A549 (cell line): ENCODE measurements around the gene SLC39A3. TPM values are rescaled to one million over a fixed set of nuclear protein-coding genes. Genes with fewer than 3 reads are reported as not detected.

ENCODE experiments used
- ATAC-seq, 2 experiments: fragments of 200-7000 bp in 1 of 2; fragments of >200 bp in 1 of 2; cut with Nextera tagmentation in 1 of 2; cut with Tn5 transposase in 1 of 2; 3 replicates each; pipeline versions ENCODE4 v1.8.0 to v1.9.1; 2018 to 2020; ENCODE audit warnings: mild to moderate bottlenecking in 1 of 2, moderate library complexity in 1 of 2
- CTCF ChIA-PET: fragments of 300-600 bp; sonication (Branson Sonifier 250); formaldehyde crosslinking; extraction: SDS; loops from one replicate; lab custom pipeline; 2021; ENCODE audit warnings: antibody characterized with exemption, inconsistent platforms; lab: Yijun Ruan, JAX
- POLR2A ChIA-PET: fragments of 350-600 bp; formaldehyde crosslinking; extraction: SDS; loops from one replicate; lab custom pipeline; 2021; ENCODE audit warnings: antibody characterized with exemption, inconsistent platforms; lab: Yijun Ruan, JAX
- DNase-seq, 2 experiments: peaks; one replicate each; pipeline versions ENCODE4 v3.0.0 to v3.0.0-alpha.2; 2011 to 2016; ENCODE audit warnings: low read depth in 1 of 2, low spot score in 1 of 2
- FAIRE-seq: peaks from 2 replicates; lab custom pipeline; 2011; peaks lifted over from hg19 to GRCh38; lab: Jason Lieb, UNC
- H3K27ac ChIP-seq, 2 experiments: fragments of >200 bp; sonication (Bioruptor Twin); formaldehyde crosslinking; 3 replicates each; pipeline ENCODE4 v1.5.1; 2016 to 2017
- H3K4me1 ChIP-seq: fragments of >200 bp; sonication (Bioruptor Twin); formaldehyde crosslinking; 3 replicates; pipeline ENCODE4 v1.6.1; 2016
- H3K4me2 ChIP-seq: fragments of >200 bp; sonication (Bioruptor Twin); formaldehyde crosslinking; 3 replicates; pipeline ENCODE4 v1.6.1; 2016
- H3K4me3 ChIP-seq: fragments of >200 bp; sonication (Bioruptor Twin); formaldehyde crosslinking; 3 replicates; pipeline ENCODE4 v1.5.1; 2016
- H3K9me3 ChIP-seq: fragments of >200 bp; sonication (Bioruptor Twin); formaldehyde crosslinking; 3 replicates; pipeline ENCODE4 v1.6.1; 2016
- BCL3 ChIP-seq: fragments of >200 bp; sonication (Bioruptor Twin); formaldehyde crosslinking; IDR thresholded peaks from 3 replicates; pipeline ENCODE4 v1.6.1; 2016
- BHLHE40 ChIP-seq: IDR thresholded peaks from 2 replicates; pipeline ENCODE4 v1.6.1; 2012; ENCODE audit warnings: low read depth, low read length, inconsistent platforms
- CBX2 ChIP-seq: fragments of 200-600 bp; sonication (generic); IDR thresholded peaks from 2 replicates; pipeline ENCODE4 v1.6.1; 2016; ENCODE audit warnings: low read depth, mild to moderate bottlenecking, borderline replicate concordance
- CEBPB ChIP-seq, 2 experiments: fragments of >200 bp in 1 of 2; sonication (Bioruptor Twin) in 1 of 2; formaldehyde crosslinking in 1 of 2; IDR thresholded peaks; 2 replicates each; pipeline ENCODE4 v1.6.1; 2012 to 2016
- E2F6 ChIP-seq: IDR thresholded peaks from 2 replicates; pipeline ENCODE4 v1.6.1; 2012; ENCODE audit warnings: low read depth, borderline replicate concordance
- EHF ChIP-seq: fragments of 250-450 bp; sonication (Bioruptor Pico); IDR thresholded peaks from 2 replicates; pipeline ENCODE4 v1.5.0; 2020; ENCODE audit warnings: mild to moderate bottlenecking
- ELK1 ChIP-seq: fragments of 150-350 bp; IDR thresholded peaks from 2 replicates; pipeline ENCODE4 v1.6.1; 2014; ENCODE audit warnings: low read depth, mild to moderate bottlenecking, low read length
- EP300 ChIP-seq, 2 experiments: fragments of >200 bp; sonication (Bioruptor Twin); formaldehyde crosslinking; IDR thresholded peaks; 2 replicates in 1 of 2; 3 replicates in 1 of 2; pipeline ENCODE4 v1.6.1; 2016 to 2017
- FOXS1 ChIP-seq: fragments of 250-450 bp; sonication (Bioruptor Pico); IDR thresholded peaks from 2 replicates; pipeline ENCODE4 v1.5.0; 2020; ENCODE audit warnings: mild to moderate bottlenecking, moderate library complexity
- GATA3 ChIP-seq: IDR thresholded peaks from 2 replicates; pipeline ENCODE4 v1.6.1; 2012; ENCODE audit warnings: borderline replicate concordance
- HEYL ChIP-seq: fragments of 250-450 bp; sonication (Bioruptor Pico); IDR thresholded peaks from 2 replicates; pipeline ENCODE4 v1.8.0; 2021; ENCODE audit warnings: mild to moderate bottlenecking, moderate library complexity
- HMGXB4 ChIP-seq: fragments of 250-450 bp; sonication (Bioruptor Pico); IDR thresholded peaks from 2 replicates; pipeline ENCODE4 v1.5.0; 2021; ENCODE audit warnings: mild to moderate bottlenecking, moderate library complexity, borderline replicate concordance
- HOXA7 ChIP-seq: fragments of 250-450 bp; sonication (Bioruptor Pico); IDR thresholded peaks from 2 replicates; pipeline ENCODE4 v1.5.0; 2020; ENCODE audit warnings: mild to moderate bottlenecking, moderate library complexity
- HOXB5 ChIP-seq: fragments of 250-450 bp; sonication (Bioruptor Pico); IDR thresholded peaks from 2 replicates; pipeline ENCODE4 v1.5.0; 2020; ENCODE audit warnings: mild to moderate bottlenecking, moderate library complexity
- KDM5A ChIP-seq: fragments of 200-600 bp; sonication (generic); IDR thresholded peaks from 2 replicates; pipeline ENCODE4 v1.6.1; 2016; ENCODE audit warnings: antibody characterized with exemption, mild to moderate bottlenecking
- MAX ChIP-seq: IDR thresholded peaks from 2 replicates; pipeline ENCODE4 v1.6.1; 2012
- MAZ ChIP-seq: fragments of 150-350 bp; IDR thresholded peaks from 2 replicates; pipeline ENCODE4 v1.6.1; 2014; ENCODE audit warnings: antibody characterized with exemption, low read depth, low read length, borderline replicate concordance
- NFE2L2 ChIP-seq: fragments of 150-350 bp; conservative IDR thresholded peaks from 2 replicates; pipeline ENCODE4 v1.6.1; 2014; ENCODE audit warnings: low read length
- POLR2A ChIP-seq: IDR thresholded peaks from 2 replicates; pipeline ENCODE4 v1.6.1; 2012; ENCODE audit warnings: mild to moderate bottlenecking, low read length
- RAD21 ChIP-seq, 2 experiments: fragments of >200 bp in 1 of 2; sonication (Bioruptor Twin) in 1 of 2; formaldehyde crosslinking in 1 of 2; IDR thresholded peaks in 1 of 2; conservative IDR thresholded peaks in 1 of 2; 2 replicates in 1 of 2; 3 replicates in 1 of 2; pipeline ENCODE4 v1.6.1; 2012 to 2018; ENCODE audit warnings: inconsistent platforms in 1 of 2
- RFX5 ChIP-seq: fragments of 450-650 bp; IDR thresholded peaks from 2 replicates; pipeline ENCODE4 v1.7.1; 2014; ENCODE audit warnings: antibody characterized with exemption, mild to moderate bottlenecking, moderate library complexity
- RNF2 ChIP-seq: fragments of 200-600 bp; sonication (generic); IDR thresholded peaks from 2 replicates; pipeline ENCODE4 v1.6.1; 2016; ENCODE audit warnings: low read depth, mild to moderate bottlenecking, antibody characterized with exemption, moderate library complexity, borderline replicate concordance
- SMC3 ChIP-seq: fragments of >200 bp; sonication (Bioruptor Twin); formaldehyde crosslinking; IDR thresholded peaks from 3 replicates; pipeline ENCODE4 v1.6.1; 2018; ENCODE audit warnings: inconsistent platforms
- TFCP2L1 ChIP-seq: fragments of 250-450 bp; sonication (Bioruptor Pico); IDR thresholded peaks from 2 replicates; pipeline ENCODE4 v1.5.0; 2021; ENCODE audit warnings: mild to moderate bottlenecking
- ZFP36 ChIP-seq: fragments of 450-650 bp; IDR thresholded peaks from 2 replicates; pipeline ENCODE4 v1.6.1; 2014; ENCODE audit warnings: borderline replicate concordance; ENCODE audit not compliant: partially characterized antibody
- WGBS: methylation state at CpG from one replicate; pipeline ENCODE4 v1.1.6; 2017; ENCODE audit errors: missing lambda C conversion rate; 5-methylcytosine and 5-hydroxymethylcytosine counted together
- polyA plus RNA-seq, 4 experiments: library from polyadenylated mRNA; depleted of rRNA in 3 of 4; stranded (reverse); fragments of >200 nt; fragmentation: RNase III in 1 of 4; extraction: RNeasy Plus Mini Kit Qiagen cat#74134 plus additional on column Dnase treatment in 1 of 4; gene quantifications; 2 replicates in 3 of 4; 3 replicates in 1 of 4; pipeline ENCODE4 v1.2.3, GENCODE V29; 2011 to 2017

The SLC39A3 gene
- polyA plus RNA-seq, 2 of the 4 experiments (the other 2 are of a cell fraction), result 28.3 to 29.6 TPM

- no peak for FAIRE-seq
These were observed 6.9 kb downstream of the SLC39A3 start for GRCh38 chr19:2732883-2733282.

GRCh38 chr19:2732157-2732725 lies 7.6 kb downstream of the SLC39A3 start:
- no peak for ATAC-seq
- WGBS, result 91% methylated on average over 9 of the region's 33 CpGs
- H3K9me3 ChIP-seq, result no peaks in the 10 kb centered on the region
- no peak for DNase-seq
- FAIRE-seq, result no peak
- H3K4me3 ChIP-seq, result no peak overlapping the region
- H3K4me1 ChIP-seq, result no peaks in the 10 kb centered on the region
- TF ChIP-seq SMC3 (no peak), HOXA7 (CRISPR knock-in tag) (no peak), RAD21 (conservative IDR thresholded peaks at IDR 0.05 in 1 of 2, IDR thresholded peaks at IDR 0.05 in 1 of 2) (no peak), ELK1 (no peak), ZFP36 (no peak)
- TF ChIP-seq, all 56 proteins: peak for 0
- CTCF ChIA-PET, result no interaction called here
- POLR2A ChIA-PET, result no interaction called here
- no peak overlapping the region for H3K27ac ChIP-seq
- H3K4me2 ChIP-seq, result no peak overlapping the region

More at GRCh38 chr19:2732883-2733282, 6.9 kb downstream of the SLC39A3 start:
- ATAC-seq (no peak), DNase-seq (no peak)
- TF ChIP-seq HEYL (CRISPR knock-in tag), result no peak
- TF ChIP-seq CEBPB (IDR thresholded peaks at IDR 0.05), result no peak
- no peak for TF ChIP-seq RFX5
- TF ChIP-seq HOXB5, result no peak
- no peak for TF ChIP-seq NFE2L2
- no peak overlapping the region for H3K4me2 ChIP-seq
- WGBS, result 96% methylated on average over 20 of the region's 38 CpGs
- no peak overlapping the region for H3K27ac ChIP-seq
- POLR2A ChIA-PET, result no interaction called here
- CTCF ChIA-PET, result no interaction called here
- H3K4me3 ChIP-seq, result no peak overlapping the region
- no peaks in the 10 kb centered on the region for H3K9me3 ChIP-seq
- H3K4me1 ChIP-seq, result no peaks in the 10 kb centered on the region

GRCh38 chr19:2731181-2731995 lies 8.4 kb downstream of the SLC39A3 start:
- ChIA-PET POLR2A (no interaction called here), CTCF (interaction anchor here (0.6 kb wide), 1 partner anchor 38 kb away, joined by 3 read pairs; no protein-coding TSS in a partner anchor)
- no peaks in the 10 kb centered on the region for H3K4me1 ChIP-seq
- no peak for DNase-seq
- no peak for FAIRE-seq
- H3K4me2 ChIP-seq, result no peak overlapping the region
- H3K27ac ChIP-seq, result no peak overlapping the region
- WGBS, result 78% methylated on average over 8 of the region's 41 CpGs
- H3K4me3 ChIP-seq, result no peak overlapping the region
- TF ChIP-seq POLR2A, result no peak
- no peak for TF ChIP-seq RNF2
- no peak for TF ChIP-seq HOXA7 (CRISPR knock-in tag)
- no peak for TF ChIP-seq CBX2
- TF ChIP-seq E2F6, result no peak
- TF ChIP-seq CEBPB (IDR thresholded peaks at IDR 0.05), result no peak
- no peak for TF ChIP-seq BCL3
- no peak for TF ChIP-seq NFE2L2
- TF ChIP-seq EP300 (IDR thresholded peaks at IDR 0.05), result no peak
- TF ChIP-seq ZFP36, result no peak
- no peak for TF ChIP-seq BHLHE40
- no peak for TF ChIP-seq FOXS1 (CRISPR knock-in tag)
- TF ChIP-seq MAZ, result no peak
- no peak for TF ChIP-seq HMGXB4 (CRISPR knock-in tag)
- no peak for TF ChIP-seq TFCP2L1 (CRISPR knock-in tag)
- TF ChIP-seq GATA3, result no peak
- TF ChIP-seq EHF (CRISPR knock-in tag), result no peak
- no peak for TF ChIP-seq MAX
- no peak for TF ChIP-seq KDM5A
- no peaks in the 10 kb centered on the region for H3K9me3 ChIP-seq
- no peak for ATAC-seq
